OCI-LY7 (cell line): ENCODE data around the gene PRSS27. TPM values are rescaled to one million over a fixed set of nuclear protein-coding genes. Genes with fewer than 3 reads are reported as not detected.

Experiments
- BruUV-seq: library from RNA; stranded (reverse); fragments of 400-500 nt; replicated peaks from 2 replicates; lab custom pipeline; 2021; lab: Mats Ljungman, UMichigan
- CTCF ChIA-PET: fragments of 300-600 bp; sonication (Branson Sonifier 250); formaldehyde crosslinking; loops from one replicate; lab custom pipeline; 2022; ENCODE audit warnings: antibody characterized with exemption; ENCODE audit not compliant: unreplicated experiment; lab: Charles Lee
- POLR2A ChIA-PET: fragments of 300-600 bp; sonication (Branson Sonifier 250); formaldehyde crosslinking; loops from one replicate; lab custom pipeline; 2022; ENCODE audit warnings: antibody characterized with exemption; lab: Charles Lee
- DNase-seq: peaks from one replicate; pipeline ENCODE4 v3.0.0-alpha.2; 2015; ENCODE audit warnings: low spot score
- H2AFZ ChIP-seq: fragments of 200-600 bp; sonication (generic), shearing (Covaris generic); 2 replicates; pipeline ENCODE4 v1.6.1; 2014; ENCODE audit warnings: mild to moderate bottlenecking, antibody characterized with exemption, low read length, moderate library complexity
- H3K27ac ChIP-seq: fragments of 200-600 bp; sonication (generic); 2 replicates; pipeline ENCODE4 v1.5.1; 2014; ENCODE audit warnings: mixed run types, low read depth, mild to moderate bottlenecking, moderate library complexity, low read length, inconsistent platforms; ENCODE audit not compliant: poor library complexity, severe bottlenecking
- H3K36me3 ChIP-seq: fragments of 200-600 bp; sonication (generic); 2 replicates; pipeline ENCODE4 v1.6.1; 2014; ENCODE audit warnings: mild to moderate bottlenecking, antibody characterized with exemption, low read length, moderate library complexity, mixed read lengths; ENCODE audit not compliant: insufficient read depth
- H3K4me1 ChIP-seq: fragments of 200-600 bp; sonication (generic); 2 replicates; pipeline ENCODE4 v1.5.1; 2014; ENCODE audit warnings: mild to moderate bottlenecking, low read length; ENCODE audit not compliant: insufficient read depth, poor library complexity, severe bottlenecking
- H3K4me2 ChIP-seq: fragments of 200-600 bp; sonication (generic); 2 replicates; pipeline ENCODE4 v1.6.1; 2014; ENCODE audit warnings: mild to moderate bottlenecking, low read length
- H3K4me3 ChIP-seq: fragments of 200-600 bp; sonication (generic); 2 replicates; pipeline ENCODE4 v1.5.1; 2014; ENCODE audit warnings: mild to moderate bottlenecking, low read depth, low read length; ENCODE audit not compliant: poor library complexity, severe bottlenecking
- H3K79me2 ChIP-seq: fragments of 200-600 bp; sonication (generic); 2 replicates; pipeline ENCODE4 v1.6.1; 2016; ENCODE audit warnings: low read depth, mild to moderate bottlenecking, low read length, moderate library complexity, mixed read lengths; ENCODE audit not compliant: insufficient read depth
- H3K9me2 ChIP-seq: fragments of 200-600 bp; sonication (generic); 2 replicates; pipeline ENCODE4 v1.6.1; 2016; ENCODE audit warnings: mild to moderate bottlenecking, low read length, mixed read lengths; ENCODE audit not compliant: insufficient read depth
- H3K9me3 ChIP-seq: fragments of 200-600 bp; sonication (generic); 2 replicates; pipeline ENCODE4 v1.6.1; 2014; ENCODE audit warnings: mild to moderate bottlenecking, mixed run types, low read length, mixed read lengths
- H4K20me1 ChIP-seq: fragments of 200-600 bp; sonication (generic); 2 replicates; pipeline ENCODE4 v1.6.1; 2014; ENCODE audit warnings: mild to moderate bottlenecking, antibody characterized with exemption, low read length, moderate library complexity, mixed read lengths; ENCODE audit not compliant: insufficient read depth
- EZH2phosphoT487 ChIP-seq: fragments of 200-600 bp; sonication (generic); IDR thresholded peaks from 2 replicates; pipeline ENCODE4 v1.6.1; 2018; ENCODE audit warnings: low read depth, borderline replicate concordance, mild to moderate bottlenecking, mixed run types, antibody characterized with exemption, low read length, moderate library complexity, mixed read lengths
- intact Hi-C: fragments of 100-400 bp; cut with micrococcal nuclease; formaldehyde crosslinking; loops from one replicate; pipeline ENCODE4 v1.10.0; 2022; ENCODE audit not compliant: unreplicated experiment
- total RNA-seq, 2 experiments: library from RNA; depleted of rRNA in 1 of 2; stranded (reverse); fragments of >200 nt in 1 of 2; shearing (Covaris generic) in 1 of 2; gene quantifications; 2 replicates each; pipeline ENCODE4 v1.2.3, GENCODE V29; 2014 to 2022
- TF ChIP-seq, protein P1 (sequence below): fragments of 200-600 bp; sonication (generic); conservative IDR thresholded peaks from 2 replicates; pipeline ENCODE4 v1.5.1; 2014; ENCODE audit warnings: mild to moderate bottlenecking, antibody characterized with exemption, low read length, moderate library complexity, mixed read lengths

Gene PRSS27
- total RNA-seq, 2 experiments from 2014 or later = 2.7 to 7.7 TPM

GRCh38 chr16:2712063-2712441, 8.0 kb downstream of the PRSS27 start:
- BruUV-seq = no TSS peak
- ChIA-PET CTCF (no interaction called here), POLR2A (no interaction called here)
- Histone ChIP-seq H3K9me3 (no peaks in the 10 kb centered on the region), H3K27ac (no peak overlapping the region), H3K79me2 (no peaks in the 10 kb centered on the region), H3K4me3 (no peak overlapping the region), H2AFZ (no peak overlapping the region), H3K4me2 (no peak overlapping the region), H4K20me1 (no peaks in the 10 kb centered on the region), H3K4me1 (no peaks in the 10 kb centered on the region), H3K9me2 (no peaks in the 10 kb centered on the region), H3K36me3 (peaks cover 8% of the 10 kb centered on the region; the same call in 1 of the 2 replicates)
- intact Hi-C loops = no loop called here
- no peak for TF ChIP-seq EZH2phosphoT487
- TF ChIP-seq, protein P1, sequence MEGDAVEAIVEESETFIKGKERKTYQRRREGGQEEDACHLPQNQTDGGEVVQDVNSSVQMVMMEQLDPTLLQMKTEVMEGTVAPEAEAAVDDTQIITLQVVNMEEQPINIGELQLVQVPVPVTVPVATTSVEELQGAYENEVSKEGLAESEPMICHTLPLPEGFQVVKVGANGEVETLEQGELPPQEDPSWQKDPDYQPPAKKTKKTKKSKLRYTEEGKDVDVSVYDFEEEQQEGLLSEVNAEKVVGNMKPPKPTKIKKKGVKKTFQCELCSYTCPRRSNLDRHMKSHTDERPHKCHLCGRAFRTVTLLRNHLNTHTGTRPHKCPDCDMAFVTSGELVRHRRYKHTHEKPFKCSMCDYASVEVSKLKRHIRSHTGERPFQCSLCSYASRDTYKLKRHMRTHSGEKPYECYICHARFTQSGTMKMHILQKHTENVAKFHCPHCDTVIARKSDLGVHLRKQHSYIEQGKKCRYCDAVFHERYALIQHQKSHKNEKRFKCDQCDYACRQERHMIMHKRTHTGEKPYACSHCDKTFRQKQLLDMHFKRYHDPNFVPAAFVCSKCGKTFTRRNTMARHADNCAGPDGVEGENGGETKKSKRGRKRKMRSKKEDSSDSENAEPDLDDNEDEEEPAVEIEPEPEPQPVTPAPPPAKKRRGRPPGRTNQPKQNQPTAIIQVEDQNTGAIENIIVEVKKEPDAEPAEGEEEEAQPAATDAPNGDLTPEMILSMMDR = no peak
- no peak for DNase-seq

DNA sequence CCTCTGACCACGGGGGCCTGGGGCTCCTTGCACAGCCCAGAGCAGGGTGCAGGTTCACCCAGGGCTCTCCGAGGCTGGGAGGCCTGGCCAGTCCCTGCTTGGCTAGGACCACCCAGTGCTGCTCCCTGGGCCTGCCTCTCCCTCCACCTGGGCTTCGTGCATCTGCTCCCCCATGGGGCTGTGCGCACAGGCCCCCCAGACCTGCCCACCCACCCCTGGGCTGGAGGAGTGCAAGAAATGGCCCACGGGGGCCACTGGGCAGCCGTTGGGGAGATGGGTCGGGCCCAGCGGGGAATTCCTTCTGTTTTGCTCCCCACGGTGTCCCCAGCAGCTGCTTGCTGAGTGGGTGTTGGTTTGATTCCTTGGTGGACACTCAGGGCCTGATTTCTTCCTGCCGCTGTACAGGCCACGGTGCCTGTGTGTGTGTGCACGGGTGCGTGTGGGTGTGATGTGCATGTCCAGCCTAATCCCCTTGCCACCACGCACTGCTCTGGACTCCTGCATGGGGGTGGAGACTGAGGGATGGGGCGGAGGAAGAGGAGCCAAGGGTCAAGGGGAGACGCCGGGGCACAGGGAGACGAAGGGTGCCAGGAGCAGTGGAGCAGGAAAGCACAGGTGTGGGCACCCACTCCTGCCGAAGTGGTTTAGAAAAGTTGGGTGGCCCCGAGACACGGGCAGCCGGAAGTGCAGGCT, 8.5 kb downstream of the PRSS27 start:
- no peaks in the 10 kb centered on the region for H3K9me3 ChIP-seq
- H3K4me1 ChIP-seq = no peaks in the 10 kb centered on the region
- DNase-seq = no peak
- intact Hi-C loops = no loop called here
- CTCF ChIA-PET = no interaction called here
- H3K36me3 ChIP-seq = peaks cover 8% of the 10 kb centered on the region; the same call in 1 of the 2 replicates
- TF ChIP-seq, protein P1 = no peak
- no peak for TF ChIP-seq EZH2phosphoT487
- H2AFZ ChIP-seq = no peak overlapping the region
- H3K4me3 ChIP-seq = no peak overlapping the region
- H3K27ac ChIP-seq = no peak overlapping the region
- BruUV-seq = no TSS peak
- H3K79me2 ChIP-seq = no peaks in the 10 kb centered on the region
- no peaks in the 10 kb centered on the region for H3K9me2 ChIP-seq
- no peak overlapping the region for H3K4me2 ChIP-seq
- POLR2A ChIA-PET = no interaction called here
- no peaks in the 10 kb centered on the region for H4K20me1 ChIP-seq

DNA sequence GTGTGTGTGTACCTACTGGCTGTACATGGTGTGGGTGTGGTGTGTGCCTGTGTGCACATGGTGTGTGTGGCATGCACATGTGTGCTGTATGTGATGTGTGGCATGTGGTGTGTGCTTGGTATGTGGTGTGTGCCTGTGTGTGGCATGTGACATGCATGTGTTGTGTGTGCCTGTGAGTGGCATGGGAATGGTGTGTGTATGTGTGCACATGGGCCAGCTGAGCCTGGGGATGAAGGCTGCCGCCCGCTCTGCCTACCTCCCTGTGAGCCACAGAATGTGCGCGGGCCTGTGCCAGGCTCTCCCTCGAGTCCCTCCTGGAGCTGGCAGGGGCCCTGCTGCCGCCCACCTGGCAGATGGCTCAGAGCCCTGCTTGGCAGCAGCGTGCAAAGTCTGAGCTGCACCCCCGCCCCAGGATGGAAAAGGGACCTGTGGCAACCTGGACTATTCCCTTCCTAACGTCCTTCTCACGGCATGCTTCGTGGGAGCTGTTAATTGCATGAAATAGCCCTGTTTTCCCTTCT, 9.3 kb downstream of the PRSS27 start:
- Histone ChIP-seq H3K36me3 (peaks cover 8% of the 10 kb centered on the region; the same call in 1 of the 2 replicates), H3K4me1 (no peaks in the 10 kb centered on the region), H3K4me3 (no peak overlapping the region), H3K4me2 (no peak overlapping the region), H3K27ac (no peak overlapping the region), H4K20me1 (no peaks in the 10 kb centered on the region), H3K79me2 (no peaks in the 10 kb centered on the region), H3K9me3 (no peaks in the 10 kb centered on the region), H3K9me2 (no peaks in the 10 kb centered on the region), H2AFZ (no peak overlapping the region)
- ChIA-PET POLR2A (no interaction called here), CTCF (no interaction called here)
- DNase-seq = no peak
- no peak for TF ChIP-seq EZH2phosphoT487
- TF ChIP-seq, protein P1 = no peak
- BruUV-seq = no TSS peak
- intact Hi-C loops = no loop called here
